GM18873 (cell line): ENCODE results near the gene PTX4.
"Not testable (repeated sequence)": the region's sequence is repeated elsewhere in the genome, so short reads cannot be mapped to it uniquely, and the experiment has no call there.

ENCODE experiments used
- ATAC-seq: cut with Tn5 transposase; IDR thresholded peaks from one replicate; pipeline ENCODE4 v1.9.1; 2021; ENCODE audit warnings: mild to moderate bottlenecking, moderate library complexity, moderate number of reproducible peaks; ENCODE audit not compliant: unreplicated experiment, low FRiP score

The PTX4 gene

DNA sequence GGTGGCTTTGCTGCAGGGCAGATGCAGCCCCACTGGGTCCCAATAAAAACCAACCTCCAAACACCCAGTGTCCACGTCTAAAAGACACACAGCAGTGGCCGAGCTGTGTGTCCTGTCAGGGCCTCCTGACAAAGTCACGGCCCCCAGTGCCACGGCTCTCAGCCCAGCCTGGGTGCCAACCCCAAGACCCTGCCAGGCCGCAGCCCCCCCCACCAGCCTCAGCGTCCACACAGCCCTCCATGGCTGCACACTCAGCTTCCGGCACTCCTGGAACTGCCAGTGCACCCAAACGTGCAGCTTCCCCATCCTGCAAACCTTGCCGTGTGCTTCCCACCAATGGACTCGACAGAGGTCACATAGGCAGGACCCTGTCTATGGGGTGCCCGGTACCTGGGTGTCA is 40.8 kb downstream of the PTX4 start:
- ATAC-seq = no peak

DNA sequence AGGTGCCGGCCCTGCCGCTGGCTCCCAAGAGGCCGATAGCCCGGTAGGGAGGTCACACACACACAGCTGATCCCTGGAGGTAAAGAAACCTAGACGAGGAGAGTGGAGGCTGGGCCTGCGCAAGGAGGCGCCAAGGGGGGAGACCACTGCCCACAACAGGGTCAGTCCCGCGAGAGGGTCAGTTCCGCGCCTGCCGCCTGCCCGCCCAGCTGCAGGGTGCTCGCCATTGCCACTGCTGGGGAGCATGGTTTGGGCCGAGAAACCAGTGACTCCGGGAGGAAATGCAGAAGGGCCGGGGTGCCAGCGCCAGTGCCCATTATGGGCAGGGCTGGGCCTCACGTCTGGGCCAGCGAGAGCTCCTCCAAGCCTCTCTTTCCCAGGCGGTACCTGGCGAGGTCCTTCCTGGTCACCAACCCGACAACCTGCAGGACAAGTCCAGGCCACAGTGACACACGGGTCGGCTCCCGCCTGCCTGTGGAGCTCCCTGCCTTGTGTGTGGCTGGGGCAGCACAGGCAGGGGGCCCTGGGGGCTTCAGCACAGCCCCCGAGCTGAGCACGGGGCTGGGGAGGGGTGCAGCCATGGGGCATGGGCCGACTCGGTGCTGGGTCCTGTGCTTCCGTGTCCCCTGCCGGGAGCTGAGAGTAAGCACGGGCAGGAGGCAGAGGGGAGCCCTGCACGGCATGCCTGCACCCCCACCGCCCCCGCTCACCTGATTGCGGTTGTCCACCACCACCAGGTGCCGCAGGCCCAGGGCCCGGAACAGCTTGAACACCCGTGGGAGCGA is 42.3 kb downstream of the PTX4 start:
- no peak for ATAC-seq

DNA sequence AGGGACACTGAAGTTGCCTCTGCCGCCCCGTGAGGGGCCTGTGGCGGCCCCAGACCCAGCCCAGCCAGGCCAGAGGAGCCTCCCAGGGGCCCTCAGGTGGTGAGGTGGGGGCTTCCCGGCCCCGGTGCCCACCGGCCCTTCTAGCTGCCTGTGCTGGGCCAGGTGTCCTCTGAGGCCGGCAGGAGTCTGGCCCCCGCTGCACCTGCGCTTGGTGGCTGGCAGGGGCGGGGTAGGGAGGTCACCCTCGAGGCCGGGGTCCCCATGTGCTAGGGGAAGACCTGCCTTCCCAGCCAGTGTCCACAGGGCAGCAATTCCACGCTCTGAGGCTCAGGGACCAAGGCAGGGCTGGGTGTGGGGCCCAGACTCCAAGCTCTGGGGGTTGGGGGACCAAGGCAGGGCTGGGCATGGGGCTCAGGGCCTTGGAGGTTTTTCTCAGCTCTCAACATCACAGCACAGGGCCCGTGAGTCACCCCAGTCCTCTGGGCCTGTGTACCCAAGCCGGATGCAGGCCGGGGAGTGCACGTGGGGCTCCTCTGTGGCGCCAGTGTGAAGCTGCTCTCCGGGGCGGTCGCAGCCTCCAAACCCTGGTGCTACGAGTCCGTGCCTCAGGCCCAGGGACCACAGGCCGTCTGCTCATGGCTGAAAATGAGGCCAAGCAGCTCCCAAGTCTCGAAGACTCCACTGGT is 43.1 kb downstream of the PTX4 start:
- no peak for ATAC-seq

DNA sequence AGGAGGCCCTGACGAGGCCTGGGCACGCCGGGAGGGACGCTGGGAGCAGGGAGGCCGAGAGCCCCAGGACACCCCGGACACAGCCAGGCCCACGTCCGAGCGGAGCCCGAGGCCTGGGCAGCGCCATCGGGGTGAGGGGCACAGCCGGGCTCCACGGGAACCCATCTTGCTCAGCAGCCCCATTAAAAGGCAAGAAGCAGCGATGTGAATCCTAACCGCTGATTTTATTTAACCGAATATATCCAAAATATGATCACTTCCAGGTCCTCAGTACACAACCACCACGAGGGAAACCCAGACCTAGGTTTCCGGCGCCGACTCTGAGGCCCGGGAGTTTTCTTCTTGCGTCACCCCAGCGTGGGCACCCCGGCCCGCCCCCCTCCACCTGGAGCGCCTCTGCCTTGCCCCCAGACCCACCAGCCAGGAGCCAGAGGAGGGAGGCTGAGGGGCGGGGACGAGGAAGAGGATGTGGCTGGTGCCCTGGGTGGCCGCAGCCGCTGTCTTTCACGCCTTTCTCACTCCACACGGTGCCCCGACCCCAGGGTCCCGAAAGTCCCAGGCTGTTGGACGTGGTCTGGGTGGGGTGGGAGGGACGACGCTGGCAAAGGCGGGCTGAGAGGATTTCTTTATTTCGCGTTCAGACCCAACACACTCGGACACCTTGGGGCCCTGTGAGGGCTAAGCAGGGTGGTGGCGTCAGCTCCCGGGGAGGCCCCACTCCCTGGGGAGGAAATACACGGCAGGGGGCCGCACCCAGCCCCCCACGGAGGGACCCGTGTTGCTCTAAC is 43.8 kb downstream of the PTX4 start:
- ATAC-seq = no peak

DNA sequence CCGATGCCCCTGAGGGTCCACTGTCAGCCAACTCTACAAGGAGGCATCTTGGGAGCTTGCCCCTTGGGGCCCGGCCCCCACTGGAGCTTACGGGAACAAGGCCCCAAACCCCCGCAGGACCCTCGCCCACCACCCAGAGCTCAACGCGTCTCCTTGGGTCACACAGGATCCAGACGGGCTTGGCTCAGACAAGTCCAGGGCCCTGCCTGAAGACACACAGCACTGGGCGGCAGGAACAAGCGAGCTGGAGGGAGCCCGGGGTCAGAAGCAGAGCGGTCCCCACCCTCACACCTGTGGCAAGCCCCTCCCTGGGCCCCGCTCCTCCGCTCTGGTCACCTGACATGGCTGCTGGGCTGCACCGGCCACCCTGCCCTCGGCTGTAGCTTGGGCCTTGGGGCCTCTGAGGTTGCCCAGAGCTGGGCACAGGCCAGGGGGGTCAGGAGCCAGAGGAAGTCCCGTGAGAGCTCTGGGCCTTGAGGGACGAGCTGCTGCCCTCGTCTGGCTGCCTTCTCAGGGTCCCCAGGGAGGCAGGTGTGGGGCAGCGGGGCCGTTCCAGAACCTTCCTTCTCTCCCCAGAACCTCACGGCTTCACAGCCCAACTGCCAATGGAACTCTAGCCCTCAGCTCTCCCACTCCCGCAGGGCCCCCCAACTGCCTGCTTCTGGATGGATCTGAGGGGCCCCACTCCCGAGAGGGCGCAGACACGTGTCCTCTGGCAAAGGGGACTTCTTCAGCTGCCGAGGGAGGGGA is 44.6 kb downstream of the PTX4 start, which contains the start of gene CCDC154:
Gene CCDC154, minus strand, starts transcription at position 577 of the 750 bp plus-strand sequence. Its CDS starts 234 bp downstream, at position 343.
- no peak for ATAC-seq

DNA sequence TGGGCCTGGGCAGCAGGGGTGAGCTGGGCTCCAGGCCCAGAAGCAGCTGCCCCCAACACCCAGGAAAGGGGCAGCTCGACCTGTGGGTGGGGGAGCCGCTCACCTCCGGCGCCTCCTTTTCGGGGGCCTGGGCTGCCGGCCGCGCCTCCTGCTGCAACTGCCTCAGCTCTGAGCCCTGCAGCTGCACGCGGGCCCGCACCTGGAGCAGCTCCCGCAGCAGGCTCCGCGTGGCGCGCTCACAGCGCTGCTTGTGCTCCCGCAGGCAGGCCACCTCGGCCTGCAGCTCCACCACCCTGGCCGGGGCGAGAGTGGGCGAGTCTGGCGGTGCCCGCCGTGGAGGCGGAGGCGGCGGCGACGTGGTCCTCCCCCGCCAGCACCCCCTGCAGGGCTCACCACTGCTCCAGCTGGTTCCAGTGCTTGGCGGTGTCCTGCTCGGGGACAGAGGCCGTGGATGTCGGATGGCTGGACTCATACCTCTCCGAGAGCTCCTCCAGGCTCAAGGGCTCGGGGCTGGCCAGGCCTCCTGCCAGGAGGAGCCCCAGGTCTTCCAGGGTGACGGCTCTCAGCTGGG is 45.3 kb downstream of the PTX4 start:
- no peak for ATAC-seq

DNA sequence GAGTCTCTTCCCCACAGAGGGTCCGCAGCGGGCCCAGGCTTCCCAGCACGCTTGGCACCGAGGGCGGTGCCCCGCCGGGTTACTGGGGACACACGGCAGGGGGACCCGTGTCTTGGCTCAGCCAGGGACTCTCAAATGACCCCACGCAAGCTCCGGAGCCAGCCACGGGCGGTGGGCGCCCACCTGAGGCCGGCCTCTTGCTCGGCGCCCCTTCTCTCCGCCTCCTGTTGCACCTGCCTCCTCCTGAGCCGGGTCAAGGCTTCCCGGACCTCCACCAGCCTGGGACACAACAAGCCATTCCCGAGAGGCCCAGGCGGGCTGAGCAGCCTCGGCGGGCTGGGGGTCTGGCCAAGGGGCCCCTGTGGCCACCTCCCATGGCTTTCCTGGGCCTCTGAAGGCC is 46.0 kb downstream of the PTX4 start:
- no peak for ATAC-seq

DNA sequence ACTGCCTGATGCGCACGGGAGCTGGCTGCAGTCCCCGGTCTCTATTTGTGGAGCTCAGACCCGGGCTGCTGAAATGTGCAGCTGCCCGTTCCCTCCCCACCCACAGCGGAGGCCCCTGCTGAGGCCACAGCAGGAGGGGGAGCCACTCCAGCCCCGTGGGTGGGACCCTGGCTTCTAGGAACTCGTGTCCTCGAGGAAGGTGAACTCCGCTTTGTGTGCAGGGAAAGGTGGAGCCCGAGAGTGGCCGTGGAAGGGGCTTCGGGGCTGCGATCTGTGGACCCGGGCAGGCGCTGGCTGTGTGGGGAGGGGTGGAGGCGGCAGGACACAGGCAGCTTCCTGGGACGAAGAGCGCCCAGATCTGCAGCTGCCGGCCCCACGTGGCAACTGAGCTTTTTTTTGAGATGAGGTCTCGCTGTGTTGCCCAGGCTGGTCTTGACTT is 47.3 kb downstream of the PTX4 start:
- no peak for ATAC-seq

DNA sequence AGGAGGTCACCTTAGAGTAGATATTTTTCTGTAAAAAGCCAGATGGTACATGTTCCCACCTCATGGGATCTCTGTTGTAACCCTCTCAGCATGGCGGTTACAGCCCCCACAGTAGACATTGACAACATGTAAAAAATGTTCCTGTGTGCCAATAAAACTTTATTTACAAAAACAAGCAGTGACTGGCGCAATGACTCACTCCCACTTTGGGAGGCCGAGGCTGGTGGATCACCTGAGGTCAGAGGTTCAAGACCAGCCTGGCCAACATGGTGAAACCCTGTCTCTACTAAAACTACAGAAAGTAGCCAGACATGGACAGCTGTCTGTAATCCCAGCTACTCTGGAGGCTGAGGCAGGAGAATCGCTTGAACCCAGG is 49.1 kb downstream of the PTX4 start:
- not testable (repeated sequence) for ATAC-seq

DNA sequence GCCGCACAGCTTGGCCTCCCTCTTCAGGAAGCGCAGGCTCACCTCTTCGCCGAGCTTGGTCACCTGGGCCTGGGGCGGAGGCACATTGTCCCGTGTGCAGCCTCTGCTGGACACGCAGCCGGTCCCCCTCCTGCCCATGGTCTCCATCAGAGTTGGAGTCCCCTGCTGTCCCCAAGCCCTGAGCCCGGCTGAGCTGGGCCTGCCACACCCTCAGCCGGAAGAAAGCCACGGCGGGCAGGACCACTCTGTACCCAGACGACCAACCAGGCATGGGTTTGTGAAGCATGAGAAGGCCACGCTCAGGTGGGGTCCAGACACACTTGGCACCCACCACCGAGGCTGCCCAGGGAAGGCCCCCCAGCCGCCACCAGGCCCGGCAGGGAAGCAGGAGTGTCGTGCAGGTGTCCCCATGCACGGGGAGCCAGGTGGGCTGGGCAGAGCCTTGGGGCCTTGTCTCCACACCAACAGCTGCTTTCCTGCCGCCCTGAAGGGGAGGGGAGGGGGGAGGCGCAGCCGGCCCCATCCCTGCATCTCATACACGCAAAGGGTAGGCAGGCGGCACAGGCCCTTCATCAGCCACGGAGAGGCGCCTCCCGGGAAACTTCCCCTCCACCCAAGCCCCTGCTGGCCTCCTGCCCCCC is 49.6 kb downstream of the PTX4 start:
- ATAC-seq = no peak

DNA sequence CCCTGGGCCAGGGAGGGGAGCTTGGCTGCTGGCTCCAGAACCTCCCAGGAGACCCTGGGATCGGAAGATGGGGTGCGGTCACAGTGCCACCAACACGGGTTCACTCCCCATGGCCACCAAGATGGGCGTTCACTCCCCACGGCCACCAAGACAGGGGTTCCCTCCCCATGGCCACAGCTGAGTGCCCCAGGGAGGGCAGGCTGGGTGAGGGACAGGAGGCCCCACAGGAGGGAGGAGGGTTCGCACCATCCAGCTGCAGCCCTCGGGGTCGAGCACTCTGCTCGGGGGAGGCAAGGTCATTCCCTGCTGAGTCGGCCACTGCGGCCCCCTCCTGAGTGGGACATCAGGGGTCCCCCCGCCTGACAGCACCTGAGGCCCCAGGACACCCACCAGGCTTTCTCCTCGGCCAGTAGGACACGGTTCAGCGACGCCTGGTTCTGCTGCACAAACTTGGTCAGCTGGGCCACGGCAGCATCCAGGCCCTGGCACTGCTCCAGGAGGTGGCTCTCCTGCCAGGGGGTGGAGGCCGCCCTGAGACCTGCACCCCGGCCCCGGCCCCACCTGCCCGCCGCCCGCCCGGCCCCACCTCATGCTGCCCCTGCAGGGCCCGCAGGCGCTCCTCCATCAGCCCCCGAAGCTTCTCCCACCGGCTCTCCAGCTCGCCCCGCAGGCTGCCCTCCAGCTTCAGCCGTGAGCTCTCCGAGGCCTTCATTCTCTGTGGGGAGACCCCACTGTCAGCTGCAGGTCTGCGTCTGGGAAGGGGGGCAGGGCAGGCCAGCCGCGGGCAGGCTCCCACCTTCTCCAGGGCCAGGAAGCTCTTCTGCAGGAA is 50.3 kb downstream of the PTX4 start:
- ATAC-seq = no peak

DNA sequence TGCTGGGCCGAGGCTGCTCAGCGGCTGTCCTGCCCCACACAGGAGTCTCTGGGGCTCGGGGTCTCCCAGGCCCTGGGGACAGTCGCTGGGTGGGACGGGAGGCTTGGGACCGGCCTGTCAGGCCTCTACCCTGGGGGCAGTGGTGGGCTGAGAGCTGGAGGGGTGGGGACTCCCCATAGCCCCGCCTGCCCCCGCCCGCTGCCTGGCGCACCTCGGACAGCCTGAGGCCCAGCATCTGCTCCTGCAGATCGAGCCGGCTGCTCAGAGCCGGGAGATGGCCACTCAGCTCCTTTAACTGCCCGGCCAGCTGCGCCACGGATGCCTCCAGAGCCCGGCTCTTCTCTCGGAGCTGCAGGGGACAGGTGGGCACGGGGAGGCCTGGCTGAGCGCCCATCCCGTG is 51.1 kb downstream of the PTX4 start:
- ATAC-seq = no peak

DNA sequence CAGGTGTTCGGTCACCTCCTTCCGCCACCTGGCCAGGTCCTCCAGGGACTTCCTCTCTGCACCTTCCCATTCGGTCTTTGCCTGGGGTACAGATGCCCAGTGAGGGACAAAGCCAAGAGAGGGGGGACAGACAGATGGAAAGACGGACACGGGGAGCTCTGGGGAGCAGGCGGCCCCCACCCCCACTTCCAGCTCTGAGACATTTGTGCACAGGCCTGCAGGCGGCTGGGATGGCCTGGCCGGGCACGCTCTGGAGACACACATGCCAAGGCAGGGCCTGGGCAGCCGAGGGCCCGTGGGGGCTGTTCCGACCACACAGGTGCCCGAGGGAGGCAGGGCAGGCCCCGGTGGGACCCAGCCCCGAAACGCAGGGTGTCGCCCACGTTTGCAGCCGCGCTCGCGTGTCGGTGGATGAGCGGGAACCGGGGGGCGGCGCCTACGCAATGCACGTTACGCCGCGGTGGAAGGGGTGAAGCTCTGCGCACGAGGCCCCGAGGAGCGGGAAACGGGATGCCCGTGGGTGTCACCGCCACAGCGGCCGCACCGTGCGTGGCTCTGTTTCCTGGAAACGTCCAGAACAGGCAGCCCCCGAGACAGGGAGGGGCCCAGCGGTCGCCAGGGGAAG is 51.9 kb downstream of the PTX4 start:
- no peak for ATAC-seq

DNA sequence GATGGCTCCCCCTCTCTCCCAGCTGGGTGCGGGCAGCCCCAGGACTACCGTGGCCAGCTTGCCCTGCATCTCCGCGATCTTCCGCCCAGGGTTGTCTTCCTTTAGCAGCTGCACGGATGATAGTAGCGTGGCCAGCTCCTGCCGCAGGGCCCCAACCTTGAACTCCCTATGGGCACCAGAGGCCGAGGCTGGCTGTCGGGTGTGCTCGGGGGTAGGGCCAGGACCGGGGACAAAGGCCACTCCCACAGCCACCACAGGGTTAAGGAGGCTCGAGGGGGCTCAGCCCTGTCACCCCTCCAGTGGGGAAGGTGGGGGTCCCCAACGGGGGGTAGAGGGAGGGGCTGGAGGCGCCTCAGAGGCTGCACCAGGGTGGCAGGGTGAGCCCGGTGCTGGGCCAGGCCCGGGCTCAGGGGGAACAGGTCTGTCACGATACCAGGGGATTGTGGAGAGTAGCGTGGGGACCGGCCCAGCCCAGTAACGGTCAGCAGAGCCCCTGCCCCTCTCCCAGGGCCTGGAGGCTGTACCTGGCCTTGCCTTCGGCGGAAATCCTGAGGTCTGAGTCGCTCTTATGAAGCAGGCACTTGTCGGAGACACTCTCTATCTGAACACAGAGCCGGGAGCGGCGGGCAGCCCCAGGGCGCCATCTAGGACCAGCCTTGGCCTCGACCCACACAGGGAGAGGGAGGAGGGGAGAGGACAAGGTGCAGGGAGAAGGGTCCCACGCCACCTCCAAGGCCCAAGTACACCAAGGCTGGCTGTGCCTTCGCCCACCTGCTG is 52.6 kb downstream of the PTX4 start:
- ATAC-seq = no peak
